Central memory CD8-positive, alpha-beta T cell (primary cell): ENCODE measurements around the gene EFCAB6.

Experiments
- ATAC-seq: fragments of 150-1000 bp; cut with Tn5 transposase; replicated peaks from 2 replicates; pipeline ENCODE4 v1.10.0; 2022; ENCODE audit warnings: mild to moderate bottlenecking, moderate FRiP score, moderate number of reproducible peaks; ENCODE audit not compliant: poor library complexity, severe bottlenecking; ENCODE audit errors: extremely low read depth
- DNase-seq, 2 donors: peaks; one replicate each; pipeline ENCODE4 v3.0.0; 2021; ENCODE audit warnings: low spot score in 2 of 2
- H3K27ac Mint-ChIP-seq: one replicate; pipeline ENCODE4 v1.8.0; 2022; ENCODE audit warnings: low read depth, mild to moderate bottlenecking, moderate library complexity, mixed read lengths
- H3K27me3 Mint-ChIP-seq: one replicate; pipeline ENCODE4 v1.8.0; 2022; ENCODE audit warnings: mixed read lengths
- H3K36me3 Mint-ChIP-seq: one replicate; pipeline ENCODE4 v1.8.0; 2022; ENCODE audit warnings: mild to moderate bottlenecking, moderate library complexity, mixed read lengths; ENCODE audit not compliant: insufficient read depth
- H3K4me1 Mint-ChIP-seq: one replicate; pipeline ENCODE4 v1.8.0; 2022; ENCODE audit warnings: mixed read lengths
- H3K4me3 Mint-ChIP-seq: one replicate; pipeline ENCODE4 v1.8.0; 2022; ENCODE audit warnings: mild to moderate bottlenecking, moderate library complexity, mixed read lengths
- H3K9me3 Mint-ChIP-seq: one replicate; pipeline ENCODE4 v1.8.0; 2022; ENCODE audit warnings: mixed read lengths

Gene EFCAB6

DNA sequence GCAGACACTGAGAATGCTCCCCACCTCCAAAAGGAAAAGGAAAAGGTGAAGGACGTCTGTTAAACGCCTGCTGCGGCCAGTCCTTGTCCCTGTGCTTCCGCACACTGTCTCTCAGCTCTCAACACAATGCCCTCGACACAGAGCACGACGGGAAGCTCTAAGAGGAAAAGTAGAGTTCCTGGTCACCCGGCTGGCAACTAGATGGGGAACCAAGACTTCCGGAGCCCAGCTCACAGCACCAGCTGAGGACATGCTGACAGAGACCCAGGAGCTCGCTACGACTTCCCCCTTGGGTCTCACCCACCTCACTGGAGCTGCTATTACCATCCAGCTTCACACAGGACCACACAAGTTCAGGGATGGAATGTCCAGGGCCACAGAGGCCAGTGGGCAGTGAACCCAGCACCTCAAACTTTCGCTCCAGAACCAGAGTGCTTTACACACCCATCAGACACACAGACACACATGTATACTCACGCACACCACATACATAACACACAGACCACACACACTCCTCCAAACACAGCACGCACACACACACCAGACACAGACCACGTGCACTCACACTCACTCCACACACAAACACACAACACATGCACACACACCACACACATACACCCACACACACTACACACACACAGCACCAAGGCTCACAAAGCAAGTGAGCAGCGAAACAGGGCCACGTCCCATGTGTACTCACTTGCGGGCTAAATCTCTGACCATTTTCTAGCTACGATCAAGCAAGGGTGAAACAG, 40.6 kb upstream of the EFCAB6 start:
- DNase-seq (no peak), ATAC-seq (no peak)
- Mint-ChIP-seq H3K27me3 (peaks cover 86% of the 10 kb centered on the region), H3K36me3 (no peaks in the 10 kb centered on the region), H3K9me3 (peaks cover 7% of the 10 kb centered on the region), H3K4me1 (no peaks in the 10 kb centered on the region), H3K4me3 (no peak overlapping the region), H3K27ac (no peak overlapping the region)

DNA sequence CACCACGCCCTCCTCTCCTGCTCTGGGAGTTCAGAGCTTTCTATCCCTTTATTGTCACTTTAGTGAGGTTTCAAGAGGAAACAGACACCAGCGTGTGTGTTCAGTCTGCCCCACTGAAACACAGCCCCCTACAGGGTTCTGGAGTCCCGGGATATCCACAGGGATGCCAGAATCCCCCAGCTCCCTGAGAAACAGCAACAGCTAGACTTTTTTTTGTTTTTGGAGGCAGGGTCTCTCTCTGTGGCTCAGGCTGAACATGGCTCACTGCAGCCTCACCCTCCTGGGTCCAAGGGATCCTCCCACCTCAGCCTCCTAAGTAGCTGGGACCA, 39.8 kb upstream of the EFCAB6 start:
- Mint-ChIP-seq H3K36me3 (no peaks in the 10 kb centered on the region), H3K27me3 (peaks cover 86% of the 10 kb centered on the region), H3K27ac (no peak overlapping the region), H3K4me3 (no peak overlapping the region), H3K9me3 (peaks cover 3% of the 10 kb centered on the region), H3K4me1 (no peaks in the 10 kb centered on the region)
- ATAC-seq (no peak), DNase-seq (no peak)

DNA sequence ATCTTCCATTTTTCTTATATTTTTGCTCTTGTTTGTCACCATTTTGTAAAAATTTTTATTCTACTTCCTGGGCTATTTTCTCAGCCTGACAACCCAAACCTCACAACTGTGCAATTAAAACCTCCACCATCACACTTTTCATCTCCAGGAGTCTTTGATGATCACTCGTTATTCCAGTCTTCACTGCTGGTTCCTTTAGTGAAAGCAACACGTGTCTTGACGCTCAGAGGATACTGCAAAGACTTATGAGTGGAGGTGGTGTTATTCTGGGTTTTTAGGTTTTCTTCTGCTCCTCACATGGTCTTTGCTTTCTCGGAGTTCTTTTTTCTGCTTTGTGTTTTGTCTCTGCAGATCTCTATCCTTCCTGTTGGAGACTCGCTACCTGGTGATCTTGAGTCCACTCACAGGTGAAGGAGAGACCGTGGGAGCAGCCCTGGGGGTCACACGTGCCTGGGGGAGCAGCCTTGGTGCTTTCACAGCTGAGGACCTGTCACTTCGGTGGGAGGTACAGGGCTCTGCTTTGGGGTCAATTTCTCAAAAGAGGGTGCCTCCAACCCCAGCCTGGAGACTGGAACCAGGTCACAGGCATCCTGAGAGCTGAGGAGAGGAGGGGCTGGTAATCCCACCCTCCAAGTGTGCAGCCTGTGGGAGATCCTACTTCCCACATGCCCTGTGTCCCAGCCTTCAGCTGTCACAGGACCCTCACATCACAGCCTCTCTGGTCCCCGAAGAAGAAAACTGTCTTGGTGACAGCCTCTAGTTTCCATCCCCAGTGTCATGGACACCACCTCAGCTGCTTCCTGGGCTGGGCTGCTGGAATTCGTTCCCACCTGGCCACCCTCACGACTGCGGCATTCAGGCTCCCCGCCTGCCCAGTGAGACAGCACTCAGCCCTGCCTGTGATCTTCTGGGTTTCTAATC, 39.2 kb upstream of the EFCAB6 start:
- peak overlapping the region; percentile 20 for H3K27ac Mint-ChIP-seq
- no peak for ATAC-seq
- no peaks in the 10 kb centered on the region for H3K9me3 Mint-ChIP-seq
- no peak overlapping the region for H3K4me3 Mint-ChIP-seq
- H3K36me3 Mint-ChIP-seq, result no peaks in the 10 kb centered on the region
- peaks cover 85% of the 10 kb centered on the region for H3K27me3 Mint-ChIP-seq
- no peaks in the 10 kb centered on the region for H3K4me1 Mint-ChIP-seq
- no peak for DNase-seq

DNA sequence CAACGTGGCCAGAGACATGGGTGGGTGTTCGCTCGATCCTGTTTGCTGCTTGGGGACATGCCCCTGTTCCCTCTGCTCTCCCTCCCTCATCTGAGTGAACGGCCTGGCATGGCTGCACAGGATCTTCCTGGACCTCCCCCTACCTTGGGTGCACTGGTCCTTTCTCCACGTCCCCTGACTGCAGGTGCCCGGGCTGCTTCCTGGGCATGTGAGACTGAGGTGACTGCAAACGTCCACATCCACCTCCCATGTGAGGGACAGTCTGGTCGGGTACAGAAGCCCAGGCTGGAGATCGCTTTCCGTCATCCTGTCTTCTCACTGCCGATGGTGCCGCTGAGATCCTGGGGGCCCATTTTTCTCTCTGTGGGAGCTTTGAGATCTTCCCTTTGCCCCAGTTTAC, 38.4 kb upstream of the EFCAB6 start:
- H3K4me1 Mint-ChIP-seq, result no peaks in the 10 kb centered on the region
- H3K36me3 Mint-ChIP-seq, result no peaks in the 10 kb centered on the region
- H3K4me3 Mint-ChIP-seq, result no peak overlapping the region
- H3K9me3 Mint-ChIP-seq, result no peaks in the 10 kb centered on the region
- H3K27ac Mint-ChIP-seq, result peak overlapping the region; percentile 20
- no peak for ATAC-seq
- H3K27me3 Mint-ChIP-seq, result peaks cover 85% of the 10 kb centered on the region
- DNase-seq, result no peak

DNA sequence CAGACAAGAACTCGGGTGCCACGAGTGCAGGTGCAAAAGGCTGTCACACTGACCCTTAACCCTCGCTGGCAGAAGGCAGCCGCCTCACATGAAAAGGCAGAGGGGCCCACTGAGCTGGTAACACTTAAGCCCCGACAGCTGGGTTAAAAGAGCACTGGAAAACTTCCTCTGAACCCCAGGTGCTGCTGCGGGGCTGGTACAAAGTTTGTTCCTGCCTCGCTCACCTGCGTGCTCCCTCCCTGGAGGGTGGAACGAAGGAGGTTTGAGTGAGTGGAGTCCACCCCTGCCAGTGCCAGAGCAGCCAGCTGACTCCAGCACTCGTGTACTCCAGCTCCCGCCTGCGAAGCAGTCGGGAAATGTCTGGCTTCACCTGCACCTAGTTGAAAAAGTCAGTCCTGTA, 37.6 kb upstream of the EFCAB6 start:
- Mint-ChIP-seq H3K36me3 (no peaks in the 10 kb centered on the region), H3K27ac (no peak overlapping the region), H3K9me3 (no peaks in the 10 kb centered on the region), H3K4me1 (no peaks in the 10 kb centered on the region), H3K27me3 (peaks cover 88% of the 10 kb centered on the region), H3K4me3 (no peak overlapping the region)
- ATAC-seq, result no peak
- no peak for DNase-seq

DNA sequence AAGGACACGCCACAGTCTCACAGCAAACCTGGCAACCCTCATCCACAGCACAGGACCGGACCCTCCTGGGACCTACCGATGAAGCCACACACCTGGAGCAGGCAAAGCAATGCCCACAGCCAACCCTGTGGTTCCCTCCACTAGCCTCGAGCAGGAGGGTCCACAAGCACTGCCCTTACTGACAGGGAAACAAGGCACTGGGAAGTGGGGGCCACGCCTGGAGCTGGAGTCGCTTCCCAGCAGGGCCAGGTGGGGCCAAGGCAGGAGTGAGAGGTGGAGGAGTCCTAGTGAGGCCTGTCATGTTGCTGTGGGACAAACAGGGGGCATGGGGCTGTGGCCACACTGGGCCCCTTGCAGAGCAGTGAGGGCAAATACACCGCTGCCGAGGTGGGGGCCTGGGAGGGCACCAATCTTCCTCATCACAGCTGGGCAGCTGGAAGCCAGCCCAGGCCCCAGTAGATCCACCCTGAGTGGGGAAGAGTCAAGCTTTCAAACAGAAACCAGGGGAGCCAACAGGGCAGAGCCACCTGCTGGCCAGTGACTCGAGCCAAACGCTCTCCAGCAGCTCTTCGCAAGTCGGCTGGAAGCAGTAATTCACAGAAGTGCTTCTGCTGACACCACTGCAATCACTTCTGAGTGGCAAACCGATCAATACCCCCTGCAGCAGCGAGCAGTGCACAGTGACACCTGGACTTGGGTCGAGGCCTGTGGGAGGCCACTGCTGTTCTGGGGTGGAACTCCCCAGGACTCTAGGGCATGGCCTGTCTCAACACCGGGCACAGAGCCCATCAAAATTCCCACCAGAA, 36.5 kb upstream of the EFCAB6 start:
- Mint-ChIP-seq H3K36me3 (no peaks in the 10 kb centered on the region), H3K9me3 (no peaks in the 10 kb centered on the region), H3K27ac (no peak overlapping the region), H3K27me3 (peaks cover 84% of the 10 kb centered on the region), H3K4me3 (no peak overlapping the region), H3K4me1 (no peaks in the 10 kb centered on the region)
- DNase-seq (no peak), ATAC-seq (no peak)

DNA sequence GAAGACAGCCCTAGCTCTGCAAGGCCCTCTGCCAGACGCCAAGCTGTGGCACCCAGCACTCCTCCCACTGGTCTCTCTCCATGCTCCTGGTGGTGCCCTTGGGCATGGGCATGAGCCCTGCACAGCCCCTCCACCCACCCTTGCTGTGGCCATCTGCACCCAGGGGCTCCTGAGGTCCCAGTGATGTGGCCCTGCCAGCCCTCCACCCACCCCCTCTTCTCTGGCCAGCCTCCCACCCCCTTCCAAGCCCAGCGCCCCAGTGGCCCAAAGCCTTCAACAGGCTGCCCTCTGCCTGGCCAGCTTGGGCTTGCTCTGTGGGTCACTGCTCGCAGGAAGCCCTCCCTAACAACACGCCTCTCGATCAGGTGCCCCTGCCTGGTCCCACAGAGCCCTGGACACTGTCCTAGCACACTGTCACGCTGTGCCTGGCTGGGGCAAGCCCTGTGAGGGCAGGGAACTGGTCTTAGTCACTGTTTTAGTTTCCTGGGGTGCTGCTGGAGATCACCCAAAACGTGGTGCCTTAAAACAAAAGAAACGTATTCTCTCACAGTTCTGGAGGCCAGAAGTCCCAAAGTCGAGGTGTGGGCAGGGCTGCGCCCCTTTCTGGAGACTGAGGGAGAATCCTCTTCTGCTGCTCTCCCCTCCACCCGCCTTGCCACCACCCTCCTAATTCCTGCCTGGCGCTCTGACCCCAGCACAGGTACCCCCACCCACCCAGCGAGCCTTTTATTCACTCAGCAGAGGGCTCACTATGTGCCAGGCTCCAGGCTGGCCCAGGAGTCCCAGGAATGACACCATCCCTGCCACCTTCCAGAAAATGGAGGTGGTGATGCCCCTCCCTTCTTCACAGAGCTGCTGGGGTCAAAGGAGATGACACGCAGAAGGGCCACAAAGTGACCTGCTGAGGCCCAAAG, 35.5 kb upstream of the EFCAB6 start:
- H3K27ac Mint-ChIP-seq, result no peak overlapping the region
- ATAC-seq, result no peak
- no peak overlapping the region for H3K4me3 Mint-ChIP-seq
- DNase-seq, result no peak
- H3K36me3 Mint-ChIP-seq, result no peaks in the 10 kb centered on the region
- H3K27me3 Mint-ChIP-seq, result peaks cover 74% of the 10 kb centered on the region
- no peaks in the 10 kb centered on the region for H3K9me3 Mint-ChIP-seq
- no peaks in the 10 kb centered on the region for H3K4me1 Mint-ChIP-seq

DNA sequence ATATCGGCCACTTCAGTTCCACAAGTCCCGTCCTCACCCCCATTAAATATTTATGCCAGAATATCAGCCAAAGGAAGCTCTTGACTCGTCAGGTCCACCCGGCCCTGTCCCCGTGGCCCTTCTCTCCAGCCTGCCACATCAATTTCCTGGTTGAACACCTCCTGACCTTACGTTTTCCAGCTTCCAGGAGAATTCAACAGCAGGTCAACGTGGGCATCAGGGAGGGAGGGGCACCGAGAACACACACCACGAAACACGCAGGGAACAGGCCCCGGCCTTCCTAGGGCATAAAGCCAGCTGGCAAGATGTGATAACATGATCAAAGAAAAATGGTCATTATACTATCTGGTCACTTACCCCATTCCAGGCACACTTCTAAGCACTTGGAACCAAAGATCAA, 34.9 kb upstream of the EFCAB6 start:
- Mint-ChIP-seq H3K36me3 (no peaks in the 10 kb centered on the region), H3K4me1 (no peaks in the 10 kb centered on the region), H3K9me3 (no peaks in the 10 kb centered on the region), H3K27me3 (peaks cover 68% of the 10 kb centered on the region), H3K27ac (no peak overlapping the region), H3K4me3 (no peak overlapping the region)
- no peak for DNase-seq
- ATAC-seq, result no peak

DNA sequence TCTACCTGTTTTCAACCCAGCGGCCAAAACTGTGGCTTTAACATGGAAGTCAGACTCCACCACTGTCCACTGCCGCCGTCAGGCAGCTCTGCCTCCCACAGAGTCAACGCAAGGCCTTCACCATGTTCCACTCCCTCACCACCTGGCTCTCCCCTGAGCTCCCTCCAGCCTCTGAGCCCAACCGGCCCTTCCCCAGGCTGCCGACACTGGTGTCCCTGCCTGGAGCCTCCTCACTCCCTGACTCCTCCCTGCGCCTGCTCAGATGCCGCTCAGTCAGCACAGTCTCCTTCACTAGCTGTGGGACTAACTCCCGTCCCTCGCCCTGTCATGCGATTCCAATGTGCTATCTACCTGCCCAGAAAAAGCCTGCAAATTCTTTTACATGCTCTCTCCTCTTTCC, 33.9 kb upstream of the EFCAB6 start:
- Mint-ChIP-seq H3K36me3 (no peaks in the 10 kb centered on the region), H3K27me3 (peaks cover 58% of the 10 kb centered on the region), H3K27ac (no peak overlapping the region), H3K4me1 (no peaks in the 10 kb centered on the region), H3K9me3 (no peaks in the 10 kb centered on the region), H3K4me3 (no peak overlapping the region)
- no peak for DNase-seq
- no peak for ATAC-seq

DNA sequence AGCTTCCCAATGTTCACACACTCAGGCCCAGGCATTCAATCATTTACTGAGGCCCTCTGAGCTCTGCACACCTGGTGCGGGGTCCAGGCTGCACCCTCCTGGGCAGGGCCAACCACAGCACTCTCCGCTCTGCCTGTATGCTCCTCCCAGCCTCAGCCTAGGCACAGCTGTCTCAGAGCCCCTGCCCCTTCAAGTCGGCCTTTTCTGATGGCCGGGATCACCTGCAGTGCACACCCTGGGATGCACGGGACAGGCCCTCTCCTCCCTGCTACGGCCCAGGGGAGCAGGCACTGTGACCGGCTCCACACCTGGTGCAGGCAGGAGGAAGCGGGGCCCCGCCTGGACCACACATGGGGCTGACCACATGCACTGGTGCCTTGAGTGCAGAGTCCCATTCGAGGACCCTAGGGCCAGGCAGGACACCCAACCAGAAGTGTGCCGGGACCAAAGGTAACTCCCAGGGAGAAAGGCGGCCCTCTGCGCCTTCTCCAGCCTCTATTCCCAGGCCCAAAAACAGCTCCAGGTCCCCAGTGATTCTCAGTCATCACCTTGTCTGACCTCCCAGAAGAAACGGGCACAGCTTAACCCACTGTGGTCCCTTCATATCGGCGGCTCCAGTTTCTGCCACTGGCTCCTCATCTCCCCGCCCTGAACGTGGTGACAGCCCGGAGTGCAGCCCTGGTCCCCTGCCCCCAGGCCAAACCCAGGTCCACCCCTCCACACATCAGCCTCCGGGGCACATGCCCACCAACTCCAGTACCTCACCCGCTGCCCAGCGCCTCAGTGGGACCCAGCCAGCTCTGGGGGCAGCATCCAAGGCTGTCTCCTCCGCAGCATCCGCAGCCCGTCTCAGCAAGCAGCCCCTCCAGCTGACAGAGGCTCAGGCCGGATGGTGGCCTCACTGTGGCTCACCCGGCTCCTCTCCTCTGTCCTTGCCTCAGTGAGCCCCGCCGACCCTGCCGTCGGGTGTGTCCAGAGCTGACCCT, 32.7 kb upstream of the EFCAB6 start:
- DNase-seq (no peak), ATAC-seq (no peak)
- Mint-ChIP-seq H3K9me3 (no peaks in the 10 kb centered on the region), H3K4me3 (no peak overlapping the region), H3K27ac (no peak overlapping the region), H3K27me3 (peaks cover 47% of the 10 kb centered on the region), H3K36me3 (no peaks in the 10 kb centered on the region), H3K4me1 (no peaks in the 10 kb centered on the region)

DNA sequence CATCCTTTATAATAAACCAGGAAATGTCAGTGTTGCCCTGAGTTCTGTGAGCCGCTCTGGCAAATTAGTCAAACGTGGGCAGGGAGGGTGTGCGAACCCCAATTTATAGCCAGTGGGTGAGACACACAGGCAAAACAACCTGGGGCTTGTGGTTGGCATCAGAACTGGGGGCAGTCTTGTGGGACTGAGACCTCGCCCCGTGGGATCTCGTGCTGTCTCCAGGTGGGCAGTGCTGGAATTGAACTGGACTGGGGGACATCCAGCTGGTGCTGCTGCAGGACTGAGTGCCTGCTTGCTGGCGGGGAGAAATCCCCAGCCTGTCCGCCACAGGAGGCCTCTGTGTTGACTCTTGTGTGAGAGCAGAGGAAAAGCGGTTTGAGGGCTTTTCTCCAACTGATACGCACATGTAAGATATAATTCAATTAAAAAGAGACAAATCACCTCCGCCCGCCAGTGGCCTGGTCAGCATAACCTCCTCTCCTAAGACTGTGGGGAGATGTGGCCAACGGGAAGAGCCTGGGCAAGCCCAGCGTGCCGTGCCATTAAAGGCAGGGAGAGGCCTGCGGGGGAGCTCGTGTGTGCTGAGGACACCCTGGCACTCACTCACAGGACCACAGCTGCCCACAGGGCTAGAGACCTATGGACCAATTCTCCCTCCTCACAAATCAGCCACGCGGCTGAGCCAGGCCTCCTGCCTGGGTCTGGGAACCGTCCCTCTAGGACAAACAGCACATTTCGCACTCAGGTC, 31.9 kb upstream of the EFCAB6 start:
- H3K4me1 Mint-ChIP-seq, result no peaks in the 10 kb centered on the region
- no peak for ATAC-seq
- no peak for DNase-seq
- H3K4me3 Mint-ChIP-seq, result no peak overlapping the region
- no peak overlapping the region for H3K27ac Mint-ChIP-seq
- peaks cover 38% of the 10 kb centered on the region for H3K27me3 Mint-ChIP-seq
- no peaks in the 10 kb centered on the region for H3K9me3 Mint-ChIP-seq
- no peaks in the 10 kb centered on the region for H3K36me3 Mint-ChIP-seq
